ENCODE results near the gene LAX1.
A peak's percentile ranks its signal among the peaks of the same experiment; 100 is the strongest.
"Not testable (repeated sequence)": the region's sequence is repeated elsewhere in the genome, so short reads cannot be mapped to it uniquely, and the experiment has no call there.

Gene LAX1

GRCh38 chr1:203769505-203770343 is 4.7 kb downstream of the LAX1 start:
- peak; percentile 48 for DNase-seq

- DNase-seq: no peak
Measured at GRCh38 chr1:203771901-203772301, 6.9 kb downstream of the LAX1 start.

- DNase-seq: no peak
Measured at GRCh38 chr1:203772836-203773235, 7.9 kb downstream of the LAX1 start.

- DNase-seq: peak; percentile 21
Measured at GRCh38 chr1:203776636-203777035, 11.7 kb downstream of the LAX1 start.

GRCh38 chr1:203777596-203777995 is 12.6 kb downstream of the LAX1 start:
- DNase-seq: no peak

GRCh38 chr1:203778146-203778545 is 13.2 kb downstream of the LAX1 start:
- peak; percentile 20 for DNase-seq

- DNase-seq: no peak
Measured at GRCh38 chr1:203778789-203779188, 13.8 kb downstream of the LAX1 start.

- DNase-seq: no peak
Measured at GRCh38 chr1:203781962-203782361, 17.0 kb downstream of the LAX1 start.

GRCh38 chr1:203789966-203790365 is 25.0 kb downstream of the LAX1 start:
- no peak for DNase-seq

- DNase-seq: no peak
Measured at GRCh38 chr1:203791498-203791897, 26.5 kb downstream of the LAX1 start.

- no peak for DNase-seq
Measured at GRCh38 chr1:203792486-203792885, 27.5 kb downstream of the LAX1 start.

- DNase-seq: not testable (repeated sequence)
Measured at GRCh38 chr1:203793561-203793960, 28.6 kb downstream of the LAX1 start.

GRCh38 chr1:203794764-203795440 is 29.9 kb downstream of the LAX1 start:
- no peak for DNase-seq

- peak; percentile 99 for DNase-seq
Measured at GRCh38 chr1:203795441-203796235, 30.7 kb downstream of the LAX1 start, which contains the start of the genes ZBED6 and ZC3H11A. Gene ZBED6, plus strand, starts transcription at chr1:203795623. Its CDS starts 1,900 bp downstream, at chr1:203797523. Gene ZC3H11A, plus strand, starts transcription at chr1:203795623. Its CDS starts 21,448 bp downstream, at chr1:203817071.

GRCh38 chr1:203796236-203796605 is 31.2 kb downstream of the LAX1 start:
- peak; percentile 55 for DNase-seq

- no peak for DNase-seq
Measured at GRCh38 chr1:203797216-203797615, 32.2 kb downstream of the LAX1 start.

GRCh38 chr1:203797948-203798655 is 33.1 kb downstream of the LAX1 start:
- DNase-seq: peak; percentile 28

GRCh38 chr1:203799157-203799556 is 34.2 kb downstream of the LAX1 start:
- DNase-seq: no peak

- DNase-seq: peak; percentile 75
Measured at GRCh38 chr1:203799971-203800370, 35.0 kb downstream of the LAX1 start.

GRCh38 chr1:203805689-203806088 is 40.7 kb downstream of the LAX1 start:
- DNase-seq: no peak

GRCh38 chr1:203807196-203807595 is 42.2 kb downstream of the LAX1 start:
- DNase-seq: no peak

- DNase-seq: no peak
Measured at GRCh38 chr1:203813581-203814341, 48.8 kb downstream of the LAX1 start.
